ENCODE data around the gene HOXD13. TPM values are rescaled to one million over a fixed set of nuclear protein-coding genes. Genes with fewer than 3 reads are reported as not detected.

HOXD13 gene
- total RNA-seq, 1 experiment from 2014 or later: not detected

- BruUV-seq (replicated peaks): no TSS peak
- Mint-ChIP-seq H3K27me3 (ENCODE audit: unreplicated experiment) (no peaks in the 10 kb centered on the region), H3K9me3 (ENCODE audit: low read depth, unreplicated experiment) (no peaks in the 10 kb centered on the region), H3K36me3 (ENCODE audit: insufficient read depth, unreplicated experiment) (no peaks in the 10 kb centered on the region), H3K4me1 (ENCODE audit: low read depth, unreplicated experiment) (no peaks in the 10 kb centered on the region), H3K27ac (ENCODE audit: unreplicated experiment) (no peak overlapping the region), H3K4me3 (ENCODE audit: low read depth, unreplicated experiment) (no peak overlapping the region)
- CTCF ChIA-PET: no interaction called here
- intact Hi-C loops (cut with micrococcal nuclease; ENCODE audit: unreplicated experiment): no loop called here
- DNase-seq: no peak
- TF ChIP-seq, protein P1, sequence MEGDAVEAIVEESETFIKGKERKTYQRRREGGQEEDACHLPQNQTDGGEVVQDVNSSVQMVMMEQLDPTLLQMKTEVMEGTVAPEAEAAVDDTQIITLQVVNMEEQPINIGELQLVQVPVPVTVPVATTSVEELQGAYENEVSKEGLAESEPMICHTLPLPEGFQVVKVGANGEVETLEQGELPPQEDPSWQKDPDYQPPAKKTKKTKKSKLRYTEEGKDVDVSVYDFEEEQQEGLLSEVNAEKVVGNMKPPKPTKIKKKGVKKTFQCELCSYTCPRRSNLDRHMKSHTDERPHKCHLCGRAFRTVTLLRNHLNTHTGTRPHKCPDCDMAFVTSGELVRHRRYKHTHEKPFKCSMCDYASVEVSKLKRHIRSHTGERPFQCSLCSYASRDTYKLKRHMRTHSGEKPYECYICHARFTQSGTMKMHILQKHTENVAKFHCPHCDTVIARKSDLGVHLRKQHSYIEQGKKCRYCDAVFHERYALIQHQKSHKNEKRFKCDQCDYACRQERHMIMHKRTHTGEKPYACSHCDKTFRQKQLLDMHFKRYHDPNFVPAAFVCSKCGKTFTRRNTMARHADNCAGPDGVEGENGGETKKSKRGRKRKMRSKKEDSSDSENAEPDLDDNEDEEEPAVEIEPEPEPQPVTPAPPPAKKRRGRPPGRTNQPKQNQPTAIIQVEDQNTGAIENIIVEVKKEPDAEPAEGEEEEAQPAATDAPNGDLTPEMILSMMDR (IDR thresholded peaks at IDR 0.05; ENCODE audit: unreplicated experiment): no peak
Observed at GRCh38 chr2:176134035-176134434, 41.5 kb downstream of the HOXD13 start.

GRCh38 chr2:176135035-176135440 lies 42.5 kb downstream of the HOXD13 start:
- intact Hi-C loops (cut with micrococcal nuclease; ENCODE audit: unreplicated experiment): no loop called here
- H3K36me3 Mint-ChIP-seq (ENCODE audit: insufficient read depth, unreplicated experiment): no peaks in the 10 kb centered on the region
- no peaks in the 10 kb centered on the region for H3K27me3 Mint-ChIP-seq (ENCODE audit: unreplicated experiment)
- DNase-seq: no peak
- BruUV-seq (replicated peaks): no TSS peak
- H3K4me1 Mint-ChIP-seq (ENCODE audit: low read depth, unreplicated experiment): no peaks in the 10 kb centered on the region
- CTCF ChIA-PET: no interaction called here
- no peak overlapping the region for H3K27ac Mint-ChIP-seq (ENCODE audit: unreplicated experiment)
- TF ChIP-seq, protein P1 (IDR thresholded peaks at IDR 0.05; ENCODE audit: unreplicated experiment): no peak
- no peak overlapping the region for H3K4me3 Mint-ChIP-seq (ENCODE audit: low read depth, unreplicated experiment)
- no peaks in the 10 kb centered on the region for H3K9me3 Mint-ChIP-seq (ENCODE audit: low read depth, unreplicated experiment)

- H3K27me3 Mint-ChIP-seq (ENCODE audit: unreplicated experiment): no peaks in the 10 kb centered on the region
- intact Hi-C loops (cut with micrococcal nuclease; ENCODE audit: unreplicated experiment): no loop called here
Observed at GRCh38 chr2:176136374-176137251, 44.1 kb downstream of the HOXD13 start.

DNA sequence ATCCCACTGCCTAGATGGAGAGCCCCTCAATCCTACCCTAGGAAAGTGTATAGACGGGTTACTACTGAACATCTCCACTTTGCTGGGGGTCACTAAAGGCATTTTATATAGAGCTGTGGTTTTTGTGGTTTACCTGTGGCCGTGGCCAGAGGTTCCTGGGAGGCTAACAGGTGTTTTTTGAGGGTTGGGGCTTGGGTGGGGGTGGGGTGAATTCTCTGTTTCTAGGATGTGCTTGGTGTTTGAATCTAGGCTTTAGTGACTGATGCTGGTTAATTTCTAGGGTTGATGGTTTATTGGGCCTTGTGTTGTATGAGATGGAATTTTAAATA lies 44.7 kb downstream of the HOXD13 start:
- no peaks in the 10 kb centered on the region for H3K27me3 Mint-ChIP-seq (ENCODE audit: unreplicated experiment)
- BruUV-seq (replicated peaks): no TSS peak
- H3K36me3 Mint-ChIP-seq (ENCODE audit: insufficient read depth, unreplicated experiment): no peaks in the 10 kb centered on the region
- intact Hi-C loops (cut with micrococcal nuclease; ENCODE audit: unreplicated experiment): no loop called here
- no peaks in the 10 kb centered on the region for H3K4me1 Mint-ChIP-seq (ENCODE audit: low read depth, unreplicated experiment)
- no peaks in the 10 kb centered on the region for H3K9me3 Mint-ChIP-seq (ENCODE audit: low read depth, unreplicated experiment)
- no peak for DNase-seq
- TF ChIP-seq, protein P1 (IDR thresholded peaks at IDR 0.05; ENCODE audit: unreplicated experiment): no peak
- H3K27ac Mint-ChIP-seq (ENCODE audit: unreplicated experiment): no peak overlapping the region
- CTCF ChIA-PET: interaction anchor here (0.9 kb wide), 1 partner anchor 312 kb away, joined by 4 read pairs; no protein-coding TSS in a partner anchor
- no peak overlapping the region for H3K4me3 Mint-ChIP-seq (ENCODE audit: low read depth, unreplicated experiment)

More at GRCh38 chr2:176136374-176137251, 44.1 kb downstream of the HOXD13 start:
- CTCF ChIA-PET: interaction anchor here (0.9 kb wide), 1 partner anchor 313 kb away, joined by 4 read pairs; no protein-coding TSS in a partner anchor
- Mint-ChIP-seq H3K4me1 (ENCODE audit: low read depth, unreplicated experiment) (no peaks in the 10 kb centered on the region), H3K27ac (ENCODE audit: unreplicated experiment) (no peak overlapping the region), H3K9me3 (ENCODE audit: low read depth, unreplicated experiment) (no peaks in the 10 kb centered on the region), H3K36me3 (ENCODE audit: insufficient read depth, unreplicated experiment) (no peaks in the 10 kb centered on the region), H3K4me3 (ENCODE audit: low read depth, unreplicated experiment) (no peak overlapping the region)
- no peak for DNase-seq
- TF ChIP-seq, protein P1 (IDR thresholded peaks at IDR 0.05; ENCODE audit: unreplicated experiment): no peak
- no TSS peak for BruUV-seq (replicated peaks)
